Rectal smooth muscle tissue (tissue), 1 donor: ENCODE measurements around the gene SERPINI2.

Experiments
- H3K27ac ChIP-seq: one replicate; pipeline ENCODE4 v1.7.0; 2013; ENCODE audit warnings: low read depth, low read length, inconsistent platforms
- H3K27me3 ChIP-seq: one replicate; pipeline ENCODE4 v1.7.0; 2013; ENCODE audit warnings: low read length; ENCODE audit not compliant: control insufficient read depth, insufficient read depth
- H3K36me3 ChIP-seq: one replicate; pipeline ENCODE4 v1.7.0; 2013; ENCODE audit warnings: low read length; ENCODE audit not compliant: control insufficient read depth, insufficient read depth
- H3K4me1 ChIP-seq: one replicate; pipeline ENCODE4 v1.7.0; 2013; ENCODE audit warnings: low read length; ENCODE audit not compliant: control insufficient read depth, insufficient read depth
- H3K4me3 ChIP-seq: one replicate; pipeline ENCODE4 v1.7.0; 2013; ENCODE audit warnings: low read length
- H3K9ac ChIP-seq: one replicate; pipeline ENCODE4 v1.7.0; 2013; ENCODE audit warnings: low read length

The SERPINI2 gene

DNA sequence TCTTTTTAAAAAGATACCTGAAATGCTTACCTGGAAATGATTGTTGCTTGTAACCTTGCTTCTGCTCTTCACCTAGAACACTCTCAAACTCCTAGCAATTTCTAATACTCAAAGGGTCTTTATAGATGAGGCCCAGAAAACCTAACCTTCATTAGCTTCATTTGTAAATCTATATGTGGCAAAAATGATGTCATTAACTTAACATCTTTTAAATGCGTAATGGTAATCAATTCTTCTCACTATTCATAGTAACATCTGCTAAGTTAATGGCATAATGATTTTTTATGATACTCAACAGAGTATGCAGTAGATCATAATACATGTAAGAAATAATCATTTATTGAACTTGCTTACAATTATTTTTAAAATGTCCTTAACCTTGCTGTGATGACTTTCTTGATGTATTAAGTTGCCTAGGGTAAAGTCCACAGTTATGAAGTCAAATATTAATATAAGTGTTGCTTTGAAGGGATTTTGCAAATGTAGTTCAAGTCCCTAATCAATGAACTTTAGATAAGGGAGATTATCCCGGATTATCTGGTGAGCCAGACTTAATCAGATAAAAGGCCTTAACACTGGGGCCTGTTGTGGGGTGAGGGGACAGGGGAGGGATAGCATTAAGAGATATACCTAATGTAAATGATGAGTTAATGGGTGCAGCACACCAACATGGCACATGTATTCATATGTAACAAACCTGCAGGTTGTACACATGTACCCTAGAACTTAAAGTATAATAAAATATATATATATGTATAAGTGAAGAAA lies 10.1 kb upstream of the SERPINI2 start:
- Histone ChIP-seq H3K27me3 (no peaks in the 10 kb centered on the region), H3K4me3 (no peak overlapping the region), H3K9ac (no peak overlapping the region), H3K27ac (no peak overlapping the region), H3K36me3 (no peaks in the 10 kb centered on the region), H3K4me1 (no peaks in the 10 kb centered on the region)

GRCh38 chr3:167481164-167481563 lies 7.3 kb upstream of the SERPINI2 start:
- Histone ChIP-seq H3K9ac (no peak overlapping the region), H3K4me3 (no peak overlapping the region), H3K27me3 (no peaks in the 10 kb centered on the region), H3K36me3 (no peaks in the 10 kb centered on the region), H3K27ac (no peak overlapping the region), H3K4me1 (no peaks in the 10 kb centered on the region)

- Histone ChIP-seq H3K36me3 (no peaks in the 10 kb centered on the region), H3K4me3 (no peak overlapping the region), H3K27me3 (no peaks in the 10 kb centered on the region), H3K4me1 (no peaks in the 10 kb centered on the region), H3K27ac (no peak overlapping the region), H3K9ac (no peak overlapping the region)
Measured at GRCh38 chr3:167480748-167481147, 6.9 kb upstream of the SERPINI2 start.

- Histone ChIP-seq H3K4me1 (no peaks in the 10 kb centered on the region), H3K27ac (no peak overlapping the region), H3K4me3 (no peak overlapping the region), H3K9ac (no peak overlapping the region), H3K27me3 (no peaks in the 10 kb centered on the region), H3K36me3 (no peaks in the 10 kb centered on the region)
Measured at GRCh38 chr3:167469381-167469780, 4.5 kb downstream of the SERPINI2 start.

GRCh38 chr3:167467848-167468611 lies 5.8 kb downstream of the SERPINI2 start:
- Histone ChIP-seq H3K27ac (no peak overlapping the region), H3K4me3 (no peak overlapping the region), H3K27me3 (no peaks in the 10 kb centered on the region), H3K4me1 (no peaks in the 10 kb centered on the region), H3K36me3 (no peaks in the 10 kb centered on the region), H3K9ac (no peak overlapping the region)

GRCh38 chr3:167466966-167467365 lies 6.9 kb downstream of the SERPINI2 start:
- H3K27ac ChIP-seq = no peak overlapping the region

DNA sequence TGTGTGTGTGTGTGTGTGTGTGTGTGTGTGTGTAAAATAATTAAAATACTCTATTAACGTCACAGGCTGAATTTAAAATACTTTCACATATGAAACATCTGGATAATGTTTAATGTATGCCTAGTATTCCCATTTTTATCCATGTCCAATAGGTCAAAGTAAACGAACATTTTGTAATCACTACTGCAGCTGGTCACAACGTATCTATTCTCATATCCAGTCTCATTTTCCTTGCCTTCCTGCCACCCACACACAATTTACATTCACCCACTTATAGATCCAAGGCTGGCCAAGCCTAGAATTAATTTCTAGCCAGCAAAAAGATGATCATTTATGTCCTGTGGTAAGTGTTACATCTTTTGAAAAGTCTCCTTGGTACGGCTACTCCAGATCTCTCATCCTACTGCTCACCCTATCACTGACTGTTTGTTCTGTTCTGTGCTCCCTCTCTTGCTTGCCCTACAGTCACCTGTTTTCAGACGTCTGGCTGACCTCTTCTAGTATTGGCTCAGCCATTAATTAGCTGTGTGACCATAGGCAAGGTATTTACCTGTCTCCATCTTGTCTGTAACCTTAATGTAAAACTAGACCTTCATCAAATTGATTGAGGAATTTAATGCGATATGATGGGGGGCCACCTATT lies 17.6 kb downstream of the SERPINI2 start:
- no peaks in the 10 kb centered on the region for H3K27me3 ChIP-seq
- H3K27ac ChIP-seq = no peak overlapping the region
- no peaks in the 10 kb centered on the region for H3K4me1 ChIP-seq
- H3K4me3 ChIP-seq = no peak overlapping the region
- no peak overlapping the region for H3K9ac ChIP-seq
- H3K36me3 ChIP-seq = no peaks in the 10 kb centered on the region

More at GRCh38 chr3:167466966-167467365, 6.9 kb downstream of the SERPINI2 start:
- Histone ChIP-seq H3K4me3 (no peak overlapping the region), H3K36me3 (no peaks in the 10 kb centered on the region), H3K27me3 (no peaks in the 10 kb centered on the region), H3K4me1 (no peaks in the 10 kb centered on the region), H3K9ac (no peak overlapping the region)

- Histone ChIP-seq H3K4me3 (no peak overlapping the region), H3K27me3 (no peaks in the 10 kb centered on the region), H3K27ac (no peak overlapping the region), H3K36me3 (no peaks in the 10 kb centered on the region), H3K9ac (no peak overlapping the region), H3K4me1 (no peaks in the 10 kb centered on the region)
Measured at GRCh38 chr3:167453815-167454214, 20.0 kb downstream of the SERPINI2 start.

GRCh38 chr3:167451282-167451681 lies 22.6 kb downstream of the SERPINI2 start:
- no peak overlapping the region for H3K27ac ChIP-seq
- H3K36me3 ChIP-seq = no peaks in the 10 kb centered on the region
- no peaks in the 10 kb centered on the region for H3K27me3 ChIP-seq
- no peak overlapping the region for H3K9ac ChIP-seq
- H3K4me1 ChIP-seq = no peaks in the 10 kb centered on the region
- H3K4me3 ChIP-seq = no peak overlapping the region

- Histone ChIP-seq H3K4me1 (no peaks in the 10 kb centered on the region), H3K4me3 (no peak overlapping the region), H3K27me3 (no peaks in the 10 kb centered on the region), H3K27ac (no peak overlapping the region), H3K9ac (no peak overlapping the region), H3K36me3 (no peaks in the 10 kb centered on the region)
Measured at GRCh38 chr3:167450675-167451074, 23.2 kb downstream of the SERPINI2 start.

GRCh38 chr3:167450195-167450594 lies 23.6 kb downstream of the SERPINI2 start:
- Histone ChIP-seq H3K9ac (no peak overlapping the region), H3K4me1 (no peaks in the 10 kb centered on the region), H3K36me3 (no peaks in the 10 kb centered on the region), H3K27ac (no peak overlapping the region), H3K4me3 (no peak overlapping the region), H3K27me3 (no peaks in the 10 kb centered on the region)

- Histone ChIP-seq H3K4me3 (no peak overlapping the region), H3K36me3 (no peaks in the 10 kb centered on the region), H3K27ac (no peak overlapping the region), H3K4me1 (no peaks in the 10 kb centered on the region), H3K9ac (no peak overlapping the region), H3K27me3 (no peaks in the 10 kb centered on the region)
Measured at GRCh38 chr3:167445491-167445890, 28.4 kb downstream of the SERPINI2 start.
